ENCODE results near the gene TRIM47.

Gene TRIM47

DNA sequence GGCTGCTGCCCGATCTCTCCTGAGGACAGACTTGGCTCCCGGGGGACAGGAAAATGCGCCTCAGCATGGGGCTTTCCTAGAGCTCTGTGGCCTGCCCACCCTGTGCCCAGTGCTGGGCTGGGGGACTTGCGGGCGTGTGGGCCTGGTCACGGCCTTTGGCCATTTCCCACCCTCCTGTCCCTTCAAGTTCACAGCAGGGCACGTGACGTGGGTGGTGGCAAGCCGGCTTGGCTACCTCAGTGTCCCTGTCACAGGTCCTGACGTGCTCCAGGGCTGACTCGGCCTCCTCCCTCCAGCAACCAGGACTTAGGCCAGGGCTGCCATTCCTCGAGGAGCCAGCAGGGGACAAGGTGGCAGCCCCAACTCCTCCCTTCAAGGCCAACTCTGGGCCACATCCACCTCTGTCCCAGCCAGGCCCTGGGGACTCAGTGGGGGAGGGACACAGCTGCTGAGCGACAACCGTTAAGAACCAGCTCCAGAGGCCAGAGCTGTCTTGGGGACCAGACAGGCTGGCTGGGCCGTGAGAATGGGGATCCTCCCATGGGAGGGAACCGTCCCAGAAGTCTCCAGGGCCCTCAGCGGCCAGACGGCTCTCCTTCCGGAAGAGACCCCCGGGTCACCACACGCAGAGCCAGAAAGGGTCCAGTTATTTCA is 33.2 kb downstream of the TRIM47 start:
- DNase-seq = peak; percentile 18

DNA sequence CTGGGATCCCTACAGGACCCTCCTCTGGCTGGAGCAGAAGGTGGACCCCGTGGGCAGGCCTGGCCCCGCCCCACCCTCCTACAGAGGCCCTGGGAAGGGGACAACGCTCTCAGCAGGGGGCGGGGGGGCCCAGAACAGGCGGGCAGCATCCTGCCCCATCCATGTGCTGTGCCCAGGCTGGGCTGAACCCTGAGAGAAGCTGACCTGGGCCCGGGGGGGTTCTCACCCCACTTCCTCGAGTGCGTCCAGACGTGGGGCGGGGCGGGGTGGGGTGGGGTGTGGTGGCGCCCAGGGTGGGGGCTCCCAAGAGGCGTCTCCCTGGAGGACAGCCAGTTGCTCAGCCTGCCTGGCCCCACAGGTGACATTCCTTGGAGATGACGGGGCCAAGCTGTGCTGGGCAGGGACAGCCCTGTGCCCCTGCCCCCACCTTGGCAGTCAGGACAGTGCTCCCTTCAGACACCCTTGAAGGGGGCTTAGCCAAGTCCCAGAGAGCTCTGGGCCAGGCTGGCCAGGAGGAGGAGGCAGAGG is 33.8 kb downstream of the TRIM47 start:
- no peak for DNase-seq

DNA sequence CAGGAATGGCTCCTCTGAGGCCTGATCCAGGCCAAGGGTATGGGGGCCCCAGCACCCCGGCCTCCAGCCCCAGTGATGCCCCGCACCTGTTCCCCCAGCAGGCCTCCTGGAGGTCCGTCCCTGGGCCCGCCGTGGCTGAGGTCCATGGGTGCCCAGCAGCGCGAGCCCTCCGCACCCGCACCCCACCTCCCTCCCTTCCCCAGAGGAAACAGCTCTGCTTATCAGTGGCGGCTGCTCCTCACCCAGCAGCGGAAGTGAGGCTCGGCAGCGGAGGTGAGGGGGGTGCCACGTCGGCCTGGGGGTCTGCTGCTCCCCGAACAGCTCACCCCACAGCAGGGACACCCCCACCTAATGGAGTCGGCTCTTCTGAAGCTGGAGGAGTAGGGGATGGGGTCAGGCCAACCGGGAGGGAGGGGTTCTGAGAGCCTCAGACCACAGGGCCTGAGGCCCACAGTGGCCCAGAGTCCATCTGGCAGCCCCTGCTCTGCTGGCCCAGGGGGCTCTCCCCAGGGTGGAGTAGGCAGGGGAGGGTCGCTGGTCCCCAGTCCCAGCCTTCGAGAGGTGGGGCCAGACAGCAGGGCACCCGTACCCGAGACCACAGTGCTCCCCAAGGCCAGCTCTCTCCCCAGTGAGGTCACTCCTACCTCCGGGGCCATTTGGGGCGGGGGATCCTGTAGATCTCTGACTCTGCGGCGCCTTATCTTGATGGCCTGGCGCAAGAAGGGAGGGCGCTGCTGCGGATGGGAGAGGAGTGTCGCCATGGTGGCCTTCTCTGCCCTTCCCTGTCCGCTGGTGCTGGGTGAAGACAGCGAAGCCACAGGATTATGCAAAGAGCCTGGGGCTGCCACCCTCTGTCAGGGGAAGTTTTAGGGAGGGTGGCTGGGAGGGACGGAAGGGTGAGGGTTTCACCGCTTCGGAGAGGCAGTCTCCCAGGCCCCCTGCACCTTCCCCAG is 34.5 kb downstream of the TRIM47 start, which contains the start of gene UNC13D:
Gene UNC13D (minus strand): TSS at position 828 of the 953 bp plus-strand sequence. CDS start 67 bp downstream, at position 761.
- no peak for DNase-seq

DNA sequence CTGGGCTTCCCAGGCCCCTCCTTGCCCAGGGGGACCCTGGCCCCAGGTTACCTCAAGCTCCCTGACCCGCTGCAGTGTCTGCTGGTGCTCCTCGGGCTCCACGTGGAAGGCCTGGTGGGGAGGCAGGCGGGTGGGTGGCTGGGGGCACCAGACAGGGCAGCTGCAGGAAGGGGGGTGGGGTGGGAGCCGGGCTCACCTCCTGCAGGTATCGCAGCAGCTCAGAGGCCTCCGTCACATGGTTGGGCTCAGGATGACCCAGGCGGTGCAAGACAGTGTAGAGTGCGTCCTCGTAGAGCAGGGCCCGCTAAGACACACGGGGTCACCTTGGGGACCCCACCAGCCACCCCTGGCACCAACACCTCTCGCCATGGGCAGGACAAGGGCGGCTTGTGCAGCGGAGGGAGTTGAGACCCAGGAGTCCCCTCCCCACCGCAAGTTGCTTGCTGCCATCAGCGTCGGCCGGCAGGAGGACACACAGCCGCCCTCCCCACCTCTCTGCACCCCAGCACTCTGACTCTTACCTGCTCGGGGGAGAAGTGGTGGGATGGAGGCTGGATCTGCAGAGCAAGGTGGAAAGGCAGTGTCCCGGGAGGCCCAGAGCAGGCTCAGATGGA is 35.3 kb downstream of the TRIM47 start:
- DNase-seq = no peak

DNA sequence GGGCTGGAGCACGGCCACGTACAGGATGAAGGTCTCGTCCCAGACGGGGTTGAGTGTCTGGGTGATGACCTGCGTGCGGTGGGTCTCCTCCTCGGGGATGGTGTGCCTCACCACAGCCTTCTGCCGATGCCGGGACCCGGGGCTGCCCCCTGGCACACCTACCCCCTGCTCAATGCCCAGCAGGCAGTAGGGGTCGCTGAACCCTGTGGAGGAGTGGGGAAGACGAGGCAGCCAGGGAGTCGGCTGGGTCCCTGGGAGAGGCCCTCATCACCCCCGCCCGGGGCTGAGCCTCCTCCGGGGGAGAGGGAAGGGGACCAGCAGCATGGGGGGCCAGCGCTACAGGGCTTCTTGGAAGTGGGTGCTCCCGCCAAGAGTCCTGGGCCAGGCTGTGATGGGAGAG is 36.0 kb downstream of the TRIM47 start:
- DNase-seq = no peak

DNA sequence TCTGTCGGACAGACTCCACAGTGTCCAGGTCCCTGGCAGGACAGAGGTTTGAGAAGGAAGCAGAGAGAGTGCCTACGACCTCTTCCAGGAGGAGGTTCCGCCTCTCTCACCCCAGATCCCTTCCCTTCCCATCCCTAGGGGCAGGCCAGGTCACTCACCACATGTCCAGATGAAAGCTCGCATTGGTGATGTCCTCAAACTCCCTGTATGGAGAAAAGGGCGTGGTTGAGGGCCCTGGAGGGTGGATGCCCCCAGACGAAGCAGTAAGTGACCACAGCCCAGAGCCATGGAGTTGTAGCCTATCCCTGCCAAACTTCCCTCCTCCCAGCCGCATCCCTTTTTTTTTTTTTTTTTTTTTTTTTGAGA is 37.6 kb downstream of the TRIM47 start:
- no peak for DNase-seq

DNA sequence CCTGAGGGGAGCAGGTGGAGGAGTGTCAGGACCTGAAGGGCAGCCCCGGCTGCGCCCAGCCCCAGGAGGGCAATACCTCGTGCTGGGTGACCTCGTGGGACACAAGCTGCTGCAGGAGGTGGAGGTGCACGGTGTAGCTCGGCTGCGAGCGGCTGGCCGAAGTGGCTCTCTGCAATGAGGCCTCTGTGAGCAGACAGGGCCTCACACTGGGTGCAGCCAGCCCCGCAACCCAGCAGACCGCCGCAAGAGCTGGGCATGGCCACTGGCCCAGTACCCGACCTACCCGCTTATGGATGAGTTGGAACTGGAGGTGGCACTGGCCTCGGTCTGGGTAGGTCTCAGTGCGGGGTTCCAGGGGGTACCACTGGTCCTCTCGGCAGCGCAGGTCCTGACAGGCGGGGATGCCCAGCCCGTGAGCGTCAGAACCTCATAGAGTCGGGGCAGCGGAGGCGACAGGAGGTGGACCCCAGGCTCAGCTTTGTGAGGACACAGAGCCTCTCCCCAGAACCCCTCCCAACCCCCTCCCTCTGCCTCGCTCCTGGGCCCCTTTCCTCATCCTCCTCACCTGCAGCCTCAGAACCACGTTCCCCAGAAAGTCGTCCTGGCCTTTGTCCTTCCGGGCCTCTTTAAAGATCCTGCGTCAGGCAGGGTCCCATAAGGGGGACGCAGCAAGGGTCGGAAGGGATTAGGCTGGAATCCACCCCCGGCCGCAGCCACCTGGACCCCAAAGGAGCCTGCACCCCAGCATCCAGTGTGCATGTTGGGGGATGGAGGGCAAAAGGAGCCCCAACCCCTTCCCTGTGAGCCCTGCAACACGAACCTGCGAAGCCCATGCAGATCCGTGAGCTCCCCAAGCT is 38.2 kb downstream of the TRIM47 start:
- DNase-seq = no peak

DNA sequence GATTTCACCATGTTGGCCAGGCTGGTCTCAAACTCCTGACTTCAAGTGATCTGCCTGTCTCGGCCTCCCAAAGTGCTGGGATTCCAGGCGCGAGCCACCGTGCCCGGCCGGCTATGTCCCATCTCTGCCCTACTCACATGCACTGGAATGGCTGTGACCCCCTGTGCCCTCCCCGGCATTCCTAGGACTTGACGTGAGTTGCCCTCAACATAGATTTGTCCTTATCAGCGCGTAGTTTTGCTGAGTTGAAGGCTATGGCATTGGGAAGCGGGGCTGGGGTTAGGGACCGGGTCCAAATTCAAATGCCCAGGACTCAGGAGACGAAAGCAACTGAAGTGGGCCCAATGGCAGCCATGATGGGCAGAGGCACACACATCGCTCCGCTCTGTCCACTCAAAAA is 40.0 kb downstream of the TRIM47 start:
- no peak for DNase-seq

DNA sequence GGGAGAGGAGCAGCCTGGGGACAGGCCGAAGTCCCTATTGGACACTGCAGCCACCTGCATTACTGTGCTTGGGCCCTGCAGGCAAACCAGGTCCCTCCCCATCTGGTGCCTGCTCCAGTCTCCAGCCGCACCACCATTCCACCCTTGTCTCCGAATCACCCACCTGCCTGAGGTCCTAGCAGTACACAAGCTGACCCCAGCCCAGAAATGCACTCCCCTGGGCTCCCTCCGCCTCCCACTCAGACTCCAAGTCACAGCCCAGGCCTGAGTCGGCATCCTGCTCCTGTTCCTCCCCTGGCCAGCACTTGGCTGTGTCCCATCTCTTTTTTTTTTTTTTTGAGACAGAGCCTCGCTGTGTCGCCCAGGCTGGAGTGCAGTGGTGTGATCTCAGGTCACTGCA is 40.5 kb downstream of the TRIM47 start:
- DNase-seq = no peak

DNA sequence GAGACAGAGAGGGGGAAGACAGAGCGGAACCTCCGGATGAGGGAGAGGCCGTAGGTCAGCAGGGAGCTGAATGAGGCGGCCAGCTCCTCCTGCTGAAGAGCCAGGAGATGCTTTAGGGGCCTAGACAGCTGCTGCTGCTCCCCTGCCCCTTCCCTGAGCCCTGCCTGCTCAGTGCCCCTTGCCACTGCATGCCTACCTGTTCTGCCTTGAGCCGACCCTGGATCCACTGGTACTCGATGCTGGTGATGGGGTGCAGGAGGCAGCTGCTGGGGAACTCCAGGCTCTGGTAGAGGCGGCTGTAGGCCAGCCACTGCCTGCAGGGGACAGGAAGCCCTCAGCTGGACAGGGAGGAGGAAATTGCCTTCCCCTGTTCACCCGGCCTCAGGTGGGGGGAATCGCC is 41.8 kb downstream of the TRIM47 start:
- no peak for DNase-seq

DNA sequence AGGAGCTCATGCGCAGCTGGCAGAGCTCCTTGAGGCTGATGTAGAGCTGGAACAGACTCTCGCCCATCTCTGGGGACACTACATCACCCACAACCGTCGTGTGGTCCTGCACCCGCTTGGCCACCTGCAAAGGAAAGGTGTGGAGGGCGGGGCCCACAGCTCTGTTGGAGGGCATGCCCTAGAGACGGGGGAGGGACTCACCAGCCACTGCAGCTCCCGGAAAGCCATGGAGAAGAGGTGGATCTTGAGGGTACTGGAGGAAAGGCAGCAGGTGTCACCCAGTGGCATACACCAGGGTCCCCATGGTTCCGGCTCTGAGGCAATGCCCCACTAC is 42.8 kb downstream of the TRIM47 start:
- no peak for DNase-seq

DNA sequence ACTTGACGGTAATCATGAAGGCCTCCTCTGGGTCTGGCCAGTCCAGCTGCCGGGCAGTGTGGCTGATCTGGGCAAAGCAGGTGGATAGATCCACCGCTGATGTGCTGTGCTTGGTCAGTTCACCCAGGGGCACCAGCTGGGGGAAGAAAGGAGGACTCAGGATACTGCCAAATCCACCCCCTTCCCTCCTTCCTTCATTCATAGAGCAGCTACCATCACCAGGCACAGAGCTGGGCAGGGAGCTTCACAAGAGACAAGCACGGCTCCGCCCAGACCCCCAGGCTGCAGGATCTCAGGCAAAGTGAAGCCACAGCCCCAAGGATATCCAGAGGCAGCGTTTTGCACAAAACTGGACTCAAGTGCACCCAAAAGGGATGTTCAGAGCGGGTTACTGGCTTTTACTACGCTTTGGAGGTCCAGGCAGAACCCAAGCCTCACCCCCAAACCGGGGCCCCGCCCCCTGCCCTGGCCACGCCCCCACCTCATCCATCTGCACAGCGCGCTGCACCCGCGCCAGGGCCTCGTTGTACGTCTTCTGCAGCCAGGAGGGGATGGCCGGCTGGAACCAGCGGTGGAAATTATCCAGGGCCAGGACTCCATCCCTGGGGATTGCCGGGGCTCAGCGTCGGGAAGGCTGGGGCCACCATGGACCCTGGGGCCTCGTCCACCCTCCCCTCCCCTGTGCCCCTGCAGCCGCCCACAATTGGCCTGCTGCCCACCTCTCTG is 43.3 kb downstream of the TRIM47 start:
- DNase-seq = no peak

DNA sequence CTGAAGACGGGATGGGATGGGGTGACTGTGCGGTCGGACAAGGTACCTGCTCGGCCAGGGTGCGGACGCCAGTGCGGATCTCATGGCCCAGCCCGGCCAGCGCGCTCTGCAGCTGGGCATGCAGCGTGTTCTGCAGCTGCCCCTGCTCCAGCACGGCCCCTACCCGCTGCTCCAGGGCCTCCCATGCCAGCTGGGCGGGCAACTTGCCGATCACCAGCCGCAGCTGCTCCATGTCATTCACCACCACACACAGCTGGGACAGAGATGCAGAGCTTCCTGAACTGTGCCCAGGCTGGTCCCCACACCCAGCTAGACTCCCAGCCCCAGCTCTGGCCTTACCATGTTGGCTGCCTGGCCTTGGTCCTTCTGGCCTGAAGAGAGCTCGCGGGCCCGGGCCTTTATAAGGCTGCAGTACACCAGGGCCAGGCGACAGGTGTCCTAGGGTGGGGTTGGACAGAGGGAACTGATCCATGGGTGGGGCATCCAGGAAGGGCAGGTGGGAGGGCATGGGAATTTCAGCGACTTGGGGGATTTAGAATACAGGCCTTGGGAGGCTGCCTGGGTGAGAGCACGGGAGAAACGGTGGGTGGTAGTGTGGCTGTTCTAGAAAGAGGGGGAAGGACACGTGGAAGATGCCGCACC is 44.0 kb downstream of the TRIM47 start:
- DNase-seq = no peak

DNA sequence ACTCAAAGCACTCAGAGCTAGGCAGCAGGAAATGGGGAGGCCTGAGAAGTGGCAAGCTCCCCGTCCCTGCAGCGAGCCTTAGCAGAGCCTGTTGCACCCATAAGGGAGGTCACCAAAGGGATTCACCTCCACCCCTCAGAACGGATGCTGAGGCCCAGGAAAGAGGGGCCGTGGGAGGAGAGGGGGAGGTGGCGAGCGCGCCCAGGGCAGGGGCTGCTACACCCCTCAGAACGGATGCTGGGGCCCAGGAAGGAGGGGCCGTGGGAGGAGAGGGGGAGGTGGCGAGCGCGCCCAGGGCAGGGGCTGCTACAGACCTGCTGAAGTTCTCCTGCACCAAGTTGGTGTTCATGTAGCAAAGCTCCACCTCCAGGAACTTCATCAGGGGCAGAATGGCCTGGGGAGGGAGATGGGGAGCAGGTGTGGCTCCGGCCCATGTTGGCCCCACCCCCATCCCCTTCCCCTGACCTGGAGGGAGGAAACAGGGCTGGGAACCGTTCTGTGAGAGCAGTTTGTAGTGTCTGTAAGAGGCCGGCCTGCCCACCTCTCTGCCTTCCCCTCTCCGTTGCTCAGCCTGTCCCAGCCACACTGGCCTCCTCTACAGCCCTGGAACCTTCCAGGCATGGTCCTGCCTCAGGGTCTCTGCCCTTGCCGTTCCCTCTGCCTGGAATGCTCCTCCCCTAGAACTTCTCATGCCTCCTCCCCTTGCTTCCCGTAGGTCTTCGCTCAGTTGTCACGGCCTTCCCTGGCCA is 45.6 kb downstream of the TRIM47 start:
- no peak for DNase-seq

DNA sequence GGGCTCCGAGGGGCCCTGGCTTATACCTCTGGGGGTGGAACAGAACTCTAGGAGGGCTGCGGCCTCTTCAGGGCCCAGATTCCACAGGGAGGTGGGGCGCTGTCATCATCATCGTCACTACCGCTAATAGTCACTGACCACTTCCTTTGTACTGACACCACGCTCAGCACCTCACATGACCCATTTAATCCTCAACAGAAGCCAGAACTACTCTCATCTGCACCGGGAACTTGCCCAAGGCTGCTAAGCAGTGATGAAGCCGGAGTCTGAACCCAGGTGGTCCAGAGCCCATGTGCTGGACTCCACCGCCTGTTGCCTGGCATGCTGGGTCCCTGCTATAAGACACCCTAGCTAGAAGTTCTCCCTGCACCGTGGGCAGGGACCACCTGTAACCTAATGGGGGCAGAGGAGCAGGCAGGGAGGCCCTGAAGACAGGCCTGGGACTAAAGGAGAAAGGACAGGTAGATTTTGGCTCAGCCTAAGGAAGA is 46.2 kb downstream of the TRIM47 start:
- DNase-seq = no peak

DNA sequence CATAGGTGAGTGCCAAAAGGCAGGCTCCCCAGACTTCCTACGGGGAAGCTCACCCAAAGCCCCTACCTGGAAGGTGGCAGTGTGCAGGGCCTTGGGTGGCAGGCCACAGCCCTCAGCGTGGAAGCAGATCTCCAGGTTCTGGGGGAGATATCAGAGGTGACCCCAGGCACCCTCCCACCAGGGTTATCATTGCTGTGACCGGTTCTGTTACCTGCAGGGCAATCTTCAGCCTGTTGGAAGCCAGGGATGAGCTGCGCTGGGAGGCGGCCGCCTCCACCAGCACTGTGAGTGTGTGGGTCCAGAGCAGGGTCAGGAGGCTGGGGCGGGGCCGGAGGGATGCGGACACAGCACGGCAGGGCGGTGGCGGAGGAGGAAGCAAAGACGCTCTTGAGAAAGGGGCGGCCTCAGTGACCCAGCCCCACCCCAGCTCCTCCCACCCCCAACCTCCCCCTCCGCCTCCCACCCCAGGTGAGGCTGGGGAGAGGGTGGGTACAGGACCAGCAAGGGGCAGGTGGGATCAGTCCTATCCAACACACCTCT is 47.3 kb downstream of the TRIM47 start:
- no peak for DNase-seq

DNA sequence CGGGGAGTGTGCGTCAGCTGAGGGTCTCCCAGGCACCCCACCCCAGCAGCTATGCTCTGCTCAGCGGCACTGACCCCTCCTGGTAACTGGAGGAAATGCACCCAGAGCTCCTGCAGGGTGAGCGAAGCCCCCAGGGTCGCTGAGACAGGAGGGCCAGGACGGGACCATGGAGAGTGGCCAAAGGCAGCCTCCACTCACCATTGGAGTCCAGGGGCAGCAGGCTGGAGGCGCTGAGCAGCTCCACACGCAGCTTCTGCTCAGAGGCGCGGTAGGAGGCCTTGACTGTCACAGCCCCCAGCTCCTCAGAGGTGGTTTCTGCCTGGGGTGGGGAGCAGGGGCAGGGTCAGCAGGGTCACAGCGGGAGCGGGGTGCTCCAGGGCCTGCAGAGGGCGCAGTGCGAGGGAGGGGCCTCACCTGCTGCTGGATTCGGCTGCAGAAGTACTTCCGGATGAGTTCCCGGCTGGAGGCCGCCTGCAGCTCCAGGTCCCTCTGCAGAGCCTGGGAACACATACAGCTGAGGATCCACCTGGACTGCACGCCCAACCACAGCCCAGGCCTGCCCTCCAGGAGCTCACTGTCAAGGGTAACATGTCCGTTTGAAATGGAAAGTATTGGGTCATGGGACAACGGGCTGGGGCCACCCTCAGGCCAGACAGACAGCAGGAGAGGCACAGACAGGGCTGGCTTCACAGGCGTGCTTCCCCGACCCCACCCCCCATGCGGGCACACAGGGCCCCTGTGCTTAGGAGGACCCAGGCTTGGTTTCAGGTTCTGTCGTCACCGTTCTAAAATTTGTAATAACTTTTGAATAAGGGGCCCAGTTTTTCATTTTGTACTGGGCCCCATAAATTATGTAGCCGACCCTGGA is 48.0 kb downstream of the TRIM47 start:
- DNase-seq = no peak

DNA sequence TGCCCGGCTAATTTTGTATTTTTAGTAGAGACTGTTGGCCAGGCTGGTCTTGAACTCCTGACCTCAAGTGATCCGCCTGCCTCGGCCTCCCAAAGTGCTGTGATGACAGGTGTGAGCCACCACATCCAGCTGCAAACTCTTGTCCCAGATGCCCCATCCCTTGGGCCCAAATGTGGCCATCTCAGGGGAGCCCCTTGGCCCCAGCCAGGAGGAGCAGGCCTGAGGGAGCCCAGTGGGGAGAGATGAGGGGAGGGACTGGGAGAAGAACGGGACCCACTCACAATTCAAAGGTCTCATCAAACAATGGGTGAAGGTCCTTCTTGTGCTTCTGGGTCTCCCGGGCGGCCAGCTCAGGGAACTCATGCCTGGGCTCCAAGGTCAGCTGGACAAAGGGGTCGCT is 48.6 kb downstream of the TRIM47 start:
- DNase-seq = no peak

DNA sequence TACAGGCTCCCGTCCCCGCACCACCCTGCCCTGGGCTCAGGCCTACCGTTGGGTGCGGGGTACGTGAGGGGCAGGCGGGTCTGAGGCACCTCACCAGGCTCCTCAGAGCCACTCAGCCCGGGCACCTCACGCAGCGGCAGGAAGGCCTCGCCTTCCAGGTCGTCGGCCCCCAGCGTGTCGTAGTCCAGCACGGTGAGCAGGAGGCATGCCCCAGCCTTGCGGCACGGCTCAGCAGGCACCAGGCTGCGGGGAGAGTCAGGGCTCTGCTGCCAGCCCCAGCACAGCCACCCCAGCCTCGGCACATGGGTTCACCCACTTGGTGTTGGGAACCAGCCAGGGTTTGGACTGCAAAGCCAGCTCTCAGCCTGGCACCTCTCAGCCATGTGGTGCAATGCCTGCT is 49.6 kb downstream of the TRIM47 start:
- no peak for DNase-seq

Measured in NCI-H524 treated with DMSO at 0.1 percent for 48 hours (cell line).